Endothelial cell of umbilical vein (primary cell): ENCODE measurements around the gene STAT5A. TPM values are rescaled to one million over a fixed set of nuclear protein-coding genes. Genes with fewer than 3 reads are reported as not detected.

ENCODE experiments used
- BruUV-seq: library from RNA; stranded (reverse); fragments of 400-500 nt; replicated peaks from 2 replicates; lab custom pipeline; 2021; lab: Mats Ljungman, UMichigan
- CTCF ChIA-PET: fragments of 300-600, 350-600 bp; sonication (Branson Sonifier 250); formaldehyde crosslinking; loops from one replicate; lab custom pipeline; 2021; ENCODE audit warnings: antibody characterized with exemption, inconsistent platforms; lab: Charles Lee
- POLR2A ChIA-PET: fragments of 300-600, 350-600 bp; sonication (Branson Sonifier 250); formaldehyde crosslinking; loops from one replicate; lab custom pipeline; 2021; ENCODE audit warnings: antibody characterized with exemption, inconsistent platforms; lab: Charles Lee
- DNase-seq: peaks from one replicate; pipeline ENCODE4 v3.0.0-alpha.2; 2011; ENCODE audit warnings: low read depth, low spot score
- FAIRE-seq: peaks from 2 replicates; lab custom pipeline; 2011; peaks lifted over from hg19 to GRCh38; lab: Jason Lieb, UNC
- H2AFZ ChIP-seq: 2 replicates; pipeline ENCODE4 v1.6.0; 2012; ENCODE audit warnings: low read depth, low read length, control low read depth, inconsistent platforms
- H3K27ac ChIP-seq: 2 replicates; pipeline ENCODE4 v1.5.1; 2011; ENCODE audit warnings: low read depth, mild to moderate bottlenecking, control low read depth, low read length, moderate library complexity; ENCODE audit not compliant: insufficient read depth
- H3K27me3 ChIP-seq, 2 experiments: 2 replicates each; pipeline versions ENCODE4 v1.6.0 to v1.6.1; 2011; ENCODE audit warnings: low read length in 2 of 2, mixed read lengths in 1 of 2; ENCODE audit not compliant: control insufficient read depth in 2 of 2, insufficient read depth in 2 of 2
- H3K36me3 ChIP-seq, 2 experiments: 2 replicates in 1 of 2; 3 replicates in 1 of 2; pipeline ENCODE4 v1.5.1; 2011; ENCODE audit warnings: low read length in 2 of 2, mild to moderate bottlenecking in 1 of 2, moderate library complexity in 1 of 2; ENCODE audit not compliant: control insufficient read depth in 2 of 2, insufficient read depth in 2 of 2; ENCODE audit errors: extremely low read depth in 1 of 2
- H3K4me1 ChIP-seq: 3 replicates; pipeline ENCODE4 v1.5.1; 2011; ENCODE audit warnings: mild to moderate bottlenecking, low read length; ENCODE audit not compliant: control insufficient read depth, insufficient read depth; ENCODE audit errors: extremely low read depth
- H3K4me2 ChIP-seq: 2 replicates; pipeline ENCODE4 v1.6.1; 2011; ENCODE audit warnings: low read length, control low read depth, mixed read lengths; ENCODE audit not compliant: insufficient read depth
- H3K4me3 ChIP-seq, 3 experiments: fragments of 200-600 bp in 1 of 3; sonication (generic), shearing (Covaris generic) in 1 of 3; replicated peaks in 1 of 3; 2 replicates each; pipeline ENCODE4 v1.5.1; 2011 to 2016; ENCODE audit warnings: control low read depth in 3 of 3, low read length in 3 of 3, mild to moderate bottlenecking in 2 of 3, inconsistent platforms in 1 of 3, low read depth in 1 of 3, moderate library complexity in 1 of 3; ENCODE audit not compliant: insufficient read depth in 1 of 3
- H3K79me2 ChIP-seq: 2 replicates; pipeline ENCODE4 v1.6.0; 2012; ENCODE audit warnings: low read length, inconsistent platforms; ENCODE audit not compliant: control insufficient read depth, insufficient read depth
- H3K9ac ChIP-seq: replicated peaks from 2 replicates; pipeline ENCODE3; 2011; ENCODE audit warnings: low read length, control low read depth; ENCODE audit not compliant: insufficient read depth; ENCODE audit errors: extremely low read depth
- H3K9me1 ChIP-seq: replicated peaks from 3 replicates; pipeline ENCODE4 v1.6.0; 2011; ENCODE audit warnings: mild to moderate bottlenecking, low read length; ENCODE audit not compliant: control insufficient read depth, insufficient read depth; ENCODE audit errors: extremely low read depth
- H3K9me3 ChIP-seq: replicated peaks from 2 replicates; pipeline ENCODE4 v1.5.1; 2012; ENCODE audit warnings: low read length, inconsistent platforms; ENCODE audit not compliant: control insufficient read depth, insufficient read depth
- H4K20me1 ChIP-seq: replicated peaks from 2 replicates; pipeline ENCODE3; 2011; ENCODE audit warnings: mild to moderate bottlenecking, low read length; ENCODE audit not compliant: control insufficient read depth, insufficient read depth; ENCODE audit errors: extremely low read depth
- CTCF ChIP-seq, 2 donors: IDR thresholded peaks; 1 replicate in 1 of 2; 2 replicates in 1 of 2; pipeline ENCODE4 v1.5.1; 2011; ENCODE audit warnings: low read length in 2 of 2, mild to moderate bottlenecking in 2 of 2, moderate library complexity in 2 of 2, control low read depth in 1 of 2, inconsistent platforms in 1 of 2, low read depth in 1 of 2; ENCODE audit not compliant: insufficient read depth in 1 of 2; ENCODE audit errors: extremely low read depth in 1 of 2
- EZH2 ChIP-seq: IDR thresholded peaks from 2 replicates; pipeline ENCODE4 v1.6.1; 2012; ENCODE audit warnings: borderline replicate concordance, low read depth, mild to moderate bottlenecking, moderate library complexity, low read length, inconsistent platforms; ENCODE audit not compliant: severe bottlenecking
- dilution Hi-C: fragments of 300-500 bp; cut with MboI; formaldehyde crosslinking; loops from one replicate; pipeline ENCODE4 v1.15.0; 2019; ENCODE audit warnings: low sequenced_read_pairs; ENCODE audit not compliant: extremely low pct_ligation_motif_present
- intact Hi-C: fragments of 100-400 bp; cut with micrococcal nuclease; formaldehyde crosslinking; loops from one replicate; pipeline ENCODE4 v1.10.0; 2022
- polyA plus RNA-seq, 4 experiments: library from polyadenylated mRNA; depleted of rRNA in 3 of 4; stranded (reverse) in 3 of 4; unstranded in 1 of 4; fragments of >200 nt; gene quantifications; 2 replicates each; pipeline versions ENCODE4 v1.2.1 to v1.2.3, GENCODE V29; 2011 to 2012; ENCODE audit warnings: missing spikeins in 1 of 4
- total RNA-seq: library from RNA; stranded (reverse); gene quantifications from 2 replicates; pipeline ENCODE4 v1.2.3, GENCODE V29; 2021

The STAT5A gene
- total and polyA plus RNA-seq, 2 donors (not counting 3 experiments of a cell fraction or from before 2014, with no cell fraction given): 18.0 to 23.4 TPM

DNA sequence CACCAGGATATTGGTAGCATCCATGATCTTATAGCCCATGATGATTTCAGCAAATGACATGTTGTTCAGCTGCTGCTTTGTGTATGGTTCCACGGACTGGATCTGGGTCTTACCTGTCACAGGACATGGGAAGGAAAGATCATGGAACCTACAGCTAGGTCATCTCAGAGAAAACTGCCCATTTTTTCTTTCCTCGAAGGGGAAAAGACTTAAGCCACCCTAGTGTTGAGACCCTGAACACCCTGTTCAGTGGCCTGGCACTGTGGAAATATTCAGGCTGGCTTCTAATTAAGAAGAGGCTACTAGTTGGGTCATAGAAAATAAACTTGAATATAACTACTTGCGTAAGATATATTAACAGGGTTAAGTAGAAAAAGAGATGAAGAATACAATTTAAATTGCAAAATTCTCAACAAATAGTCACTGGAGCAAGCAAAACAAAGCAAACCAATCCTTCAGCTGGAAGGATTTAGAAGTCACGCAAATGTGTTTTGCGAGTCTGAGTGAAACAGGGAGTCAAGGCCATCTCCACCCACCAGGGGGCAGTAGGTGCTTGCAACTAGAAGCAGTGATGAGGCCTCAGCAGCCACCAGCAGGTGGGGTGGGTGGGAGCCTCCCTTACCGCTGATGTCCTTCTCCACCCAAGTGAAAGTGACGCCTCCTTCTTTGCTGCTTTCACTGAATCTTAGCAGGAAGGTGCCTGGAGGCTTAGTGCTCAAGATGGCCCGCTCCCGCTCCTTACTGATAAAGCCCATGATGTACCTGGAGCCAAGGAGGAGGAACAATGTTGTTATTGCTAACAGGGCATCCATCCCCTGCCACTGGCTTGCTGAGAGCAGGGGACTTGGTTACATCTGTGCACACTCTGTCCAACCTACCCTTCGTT, 34.3 kb downstream of the STAT5A start:
- TF ChIP-seq CTCF (IDR thresholded peaks at IDR 0.05; ENCODE audit: extremely low read depth in 1 of 2, insufficient read depth in 1 of 2, low read depth in 1 of 2, low read length in 2 of 2) (peak; percentile 97 to 99), EZH2 (no peak)
- no peaks in the 10 kb centered on the region for H4K20me1 ChIP-seq
- no peaks in the 10 kb centered on the region for H3K27me3 ChIP-seq
- H3K9ac ChIP-seq: no peak overlapping the region
- POLR2A ChIA-PET: no interaction called here
- peaks cover 35% of the 10 kb centered on the region for H3K4me1 ChIP-seq
- intact Hi-C loops: loop anchor here (1.0 to 5.0 kb wide), 3 partner anchors 84 to 355 kb away; partner anchors contain the start of gene PLEKHH3
- DNase-seq (peak; percentile 92), FAIRE-seq (peak; percentile 91)
- H2AFZ ChIP-seq: no peak overlapping the region
- H3K36me3 ChIP-seq: peaks cover 19 to 31% of the 10 kb centered on the region in 2 experiments
- dilution Hi-C loops: no loop called here
- CTCF ChIA-PET: interaction anchor here (0.6 to 15.7 kb wide), 15 partner anchors 10 to 245 kb away, joined by 3 to 190 read pairs (median 6); partner anchors contain the start of gene STAT3
- no TSS peak for BruUV-seq
- H3K9me1 ChIP-seq: no peaks in the 10 kb centered on the region
- H3K4me3 ChIP-seq: no peak overlapping the region
- no peaks in the 10 kb centered on the region for H3K9me3 ChIP-seq
- H3K79me2 ChIP-seq: peaks cover 5% of the 10 kb centered on the region
- H3K4me2 ChIP-seq: no peak overlapping the region
- peak overlapping the region; percentile 97 for H3K27ac ChIP-seq
